K562 (cell line): Measurements from ENCODE around the gene SMIM30. TPM values are rescaled to one million over a fixed set of nuclear protein-coding genes. Genes with fewer than 3 reads are reported as not detected.
A peak's percentile ranks its signal among the peaks of the same experiment; 100 is the strongest.

Experiments used
- ATAC-seq: fragments of 200-7000 bp; cut with Tn5 transposase; 3 replicates; pipeline ENCODE4 v1.9.1; 2020; ENCODE audit warnings: moderate library complexity
- BruUV-seq: library from RNA; stranded (reverse); fragments of 400-500 nt; replicated peaks from 2 replicates; lab custom pipeline; 2021; lab: Mats Ljungman, UMichigan
- CTCF ChIA-PET: fragments of 300-600 bp; formaldehyde crosslinking; extraction: SDS; loops from one replicate; lab custom pipeline; 2021; ENCODE audit warnings: low intra/inter-chr PET ratio; lab: Yijun Ruan, JAX
- POLR2A ChIA-PET: fragments of 300-600, 350-650 bp; sonication (Branson Sonifier 250); formaldehyde crosslinking; extraction: SDS; loops from one replicate; lab custom pipeline; 2021; ENCODE audit warnings: antibody characterized with exemption, inconsistent platforms; lab: Yijun Ruan, JAX
- DNase-seq, 4 experiments: peaks; one replicate each; pipeline versions ENCODE4 v3.0.0 to v3.0.0-alpha.2; 2011 to 2018; ENCODE audit warnings: low spot score in 3 of 4, mixed read lengths in 3 of 4; ENCODE audit errors: extremely low read depth in 1 of 4
- FAIRE-seq: peaks from 2 replicates; lab custom pipeline; 2011; peaks lifted over from hg19 to GRCh38; lab: Jason Lieb, UNC
- H2AFZ ChIP-seq: 2 replicates; pipeline ENCODE4 v1.6.0; 2011; ENCODE audit warnings: low read depth, low read length, control low read depth, inconsistent platforms
- H3K27ac ChIP-seq: fragments of 200-600 bp; 3 replicates; pipeline ENCODE4 v1.8.0; 2011; ENCODE audit warnings: low read depth, mild to moderate bottlenecking, control low read depth, inconsistent platforms, low read length, moderate library complexity, mixed read lengths; ENCODE audit errors: extremely low read depth
- H3K27me3 ChIP-seq, 2 experiments: fragments of 300-600 bp in 1 of 2; 2 replicates in 1 of 2; 3 replicates in 1 of 2; pipeline versions ENCODE4 v1.6.0 to v1.8.0; 2011; ENCODE audit warnings: inconsistent platforms in 2 of 2, low read length in 2 of 2, mild to moderate bottlenecking in 1 of 2, mixed read lengths in 1 of 2, moderate library complexity in 1 of 2; ENCODE audit not compliant: control insufficient read depth in 2 of 2, insufficient read depth in 2 of 2
- H3K36me3 ChIP-seq: fragments of 300-600 bp; 3 replicates; pipeline ENCODE4 v1.8.0; 2011; ENCODE audit warnings: mild to moderate bottlenecking, low read length, inconsistent platforms; ENCODE audit not compliant: control insufficient read depth, insufficient read depth
- H3K4me1 ChIP-seq, 2 experiments: fragments of 200-600 bp in 1 of 2; replicated peaks in 1 of 2; 2 replicates in 1 of 2; 3 replicates in 1 of 2; pipeline versions ENCODE4 v1.5.1 to v1.8.0; 2011; ENCODE audit warnings: inconsistent platforms in 2 of 2, low read length in 2 of 2, mild to moderate bottlenecking in 1 of 2, mixed read lengths in 1 of 2, moderate library complexity in 1 of 2; ENCODE audit not compliant: control insufficient read depth in 2 of 2, insufficient read depth in 2 of 2
- H3K4me2 ChIP-seq: 2 replicates; pipeline ENCODE4 v1.6.1; 2011; ENCODE audit warnings: low read length, control low read depth, inconsistent platforms, mixed read lengths; ENCODE audit not compliant: insufficient read depth
- H3K4me3 ChIP-seq: fragments of 200-600 bp; sonication (generic), shearing (Covaris generic); 2 replicates; pipeline ENCODE4 v1.5.1; 2016; ENCODE audit warnings: control low read depth, inconsistent platforms
- H3K79me2 ChIP-seq: fragments of 200-600 bp; 3 replicates; pipeline ENCODE4 v1.8.0; 2011; ENCODE audit warnings: low read length, inconsistent platforms; ENCODE audit not compliant: control insufficient read depth, insufficient read depth
- H3K9ac ChIP-seq, 2 experiments: 2 replicates each; pipeline versions ENCODE4 v1.6.0 to v1.6.1; 2011; ENCODE audit warnings: low read depth in 2 of 2, low read length in 2 of 2, control low read depth in 1 of 2, inconsistent platforms in 1 of 2, mild to moderate bottlenecking in 1 of 2, mixed read lengths in 1 of 2; ENCODE audit not compliant: insufficient read depth in 1 of 2
- H3K9me1 ChIP-seq: one replicate; pipeline ENCODE4 v1.6.0; 2011; ENCODE audit warnings: inconsistent platforms, mild to moderate bottlenecking, low read length, moderate library complexity; ENCODE audit not compliant: control insufficient read depth, insufficient read depth
- H3K9me3 ChIP-seq: replicated peaks from 2 replicates; pipeline ENCODE4 v1.5.1; 2011; ENCODE audit warnings: low read depth, low read length, inconsistent platforms; ENCODE audit not compliant: control insufficient read depth, insufficient read depth
- H4K20me1 ChIP-seq: replicated peaks from 2 replicates; pipeline ENCODE4 v1.6.1; 2011; ENCODE audit warnings: low read length, inconsistent platforms, mixed read lengths; ENCODE audit not compliant: control insufficient read depth, insufficient read depth
- KDM1A ChIP-seq, 2 experiments: fragments of 450-650 bp; IDR thresholded peaks; 2 replicates each; pipeline ENCODE4 v1.6.1; 2016; ENCODE audit warnings: mild to moderate bottlenecking in 2 of 2
- MEIS2 ChIP-seq: fragments of 450-650 bp; IDR thresholded peaks from 2 replicates; pipeline ENCODE4 v1.6.1; 2014; ENCODE audit warnings: mild to moderate bottlenecking; ENCODE audit not compliant: partially characterized antibody
- ZNF140 ChIP-seq: fragments of 250-450 bp; sonication (Bioruptor Pico); IDR thresholded peaks from 2 replicates; pipeline ENCODE4 v1.8.0; 2021; ENCODE audit warnings: moderate library complexity, mild to moderate bottlenecking, inconsistent platforms
- WGBS: fragments of 100-300 bp; shearing (Covaris generic); methylation state at CpG from one replicate; pipeline ENCODE4 v1.1.6; 2016; ENCODE audit warnings: low coverage, mixed read lengths; ENCODE audit not compliant: insufficient coverage; ENCODE audit errors: missing lambda C conversion rate; 5-methylcytosine and 5-hydroxymethylcytosine counted together
- in situ Hi-C: fragments of 300-500 bp; cut with MboI; formaldehyde crosslinking; loops from 4 replicates; pipeline ENCODE4 v1.15.0; 2018; ENCODE audit warnings: inconsistent platforms, mixed read lengths
- intact Hi-C: fragments of 100-400 bp; cut with micrococcal nuclease; formaldehyde crosslinking; loops from 2 replicates; pipeline ENCODE4 v1.14.2; 2022
- polyA plus RNA-seq, 8 experiments: library from polyadenylated mRNA; depleted of rRNA in 4 of 8; stranded (reverse) in 5 of 8; unstranded in 3 of 8; fragments of >200 nt; fragmentation: Nextera tagmentation in 2 of 8; fragmentation: Illumina TruSeq in 1 of 8; extraction: Ambion mirVana in 2 of 8; extraction: Trizol in 1 of 8; gene quantifications; 2 replicates each; pipeline versions ENCODE4 v1.2.1 to v1.2.3, GENCODE V29; 2011 to 2014; ENCODE audit warnings: inconsistent platforms in 1 of 8, missing spikeins in 1 of 8
- total RNA-seq, 7 experiments: library from RNA; depleted of rRNA in 6 of 7; stranded (reverse); fragments of >200 nt in 6 of 7; fragmentation: Illumina TruSeq in 2 of 7; extraction: Trizol in 2 of 7; gene quantifications; 2 replicates each; pipeline versions ENCODE4 v1.2.1 to v1.2.3, GENCODE V29; 2011 to 2021; ENCODE audit warnings: low replicate concordance in 1 of 7
- TF ChIP-seq, protein P1 (sequence below): fragments of 450-650 bp; IDR thresholded peaks from 2 replicates; pipeline ENCODE4 v1.6.1; 2016
- TF ChIP-seq, protein P2 (sequence below): sonication (generic); formaldehyde crosslinking; IDR thresholded peaks from 2 replicates; pipeline ENCODE4 v1.8.0; 2022; ENCODE audit warnings: mild to moderate bottlenecking, missing genetic modification reagents, borderline replicate concordance

The SMIM30 gene
- total and polyA plus RNA-seq, 9 of the 15 experiments (the other 6 are each of a cell fraction or from before 2014, with no cell fraction given), result 161 to 891 (median 316) TPM

DNA sequence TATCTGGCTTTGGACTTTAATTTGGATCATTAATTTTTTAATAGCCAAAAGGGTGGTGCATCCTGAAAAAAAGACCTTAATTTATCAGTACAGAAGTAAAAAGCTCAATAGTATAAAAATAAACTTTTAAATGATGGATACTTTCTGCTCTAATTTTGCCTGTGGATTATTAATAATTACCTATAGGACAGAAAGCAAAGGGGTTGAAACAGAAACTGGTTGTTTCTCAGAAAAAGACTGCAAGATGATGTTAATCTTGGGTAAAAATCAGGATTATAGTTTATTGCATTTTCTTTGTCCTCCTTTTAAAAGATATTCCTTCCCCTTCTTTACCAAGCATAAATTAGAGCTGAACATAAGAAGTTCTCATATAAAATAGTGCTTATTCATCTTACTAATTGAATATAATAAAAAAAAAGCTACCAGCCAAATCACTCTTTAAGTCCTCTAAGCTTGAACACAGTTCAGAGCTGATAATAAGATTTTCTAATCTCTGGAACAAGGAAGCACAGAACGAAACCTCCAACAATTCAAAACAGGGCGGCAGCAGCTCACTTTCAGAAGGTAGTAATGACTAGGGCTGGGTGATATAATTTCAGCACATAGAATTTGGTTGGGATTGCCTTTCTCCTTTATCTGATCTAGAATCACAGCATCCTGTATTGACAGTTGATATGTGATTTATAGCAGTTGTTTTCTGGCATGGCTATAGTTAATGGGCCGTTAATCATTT, 23.7 kb downstream of the SMIM30 start:
- WGBS, result 8% methylated on average over 3 of the region's 3 CpGs
- ATAC-seq (no peak), DNase-seq (no peak), FAIRE-seq (no peak)
- H3K27me3 ChIP-seq, result no peaks in the 10 kb centered on the region
- H3K9me1 ChIP-seq, result no peaks in the 10 kb centered on the region
- no peaks in the 10 kb centered on the region for H4K20me1 ChIP-seq
- in situ Hi-C loops, result no loop called here
- no peak overlapping the region for H3K4me3 ChIP-seq
- H3K9ac ChIP-seq, result no peak overlapping the region
- no peaks in the 10 kb centered on the region for H3K79me2 ChIP-seq
- H3K4me2 ChIP-seq, result no peak overlapping the region
- POLR2A ChIA-PET, result interaction anchor here (1.0 to 1.3 kb wide), 3 partner anchors 19 to 168 kb away, joined by 3 to 4 read pairs (median 3); no protein-coding TSS in a partner anchor
- no peaks in the 10 kb centered on the region for H3K36me3 ChIP-seq
- TF ChIP-seq, protein P1, sequence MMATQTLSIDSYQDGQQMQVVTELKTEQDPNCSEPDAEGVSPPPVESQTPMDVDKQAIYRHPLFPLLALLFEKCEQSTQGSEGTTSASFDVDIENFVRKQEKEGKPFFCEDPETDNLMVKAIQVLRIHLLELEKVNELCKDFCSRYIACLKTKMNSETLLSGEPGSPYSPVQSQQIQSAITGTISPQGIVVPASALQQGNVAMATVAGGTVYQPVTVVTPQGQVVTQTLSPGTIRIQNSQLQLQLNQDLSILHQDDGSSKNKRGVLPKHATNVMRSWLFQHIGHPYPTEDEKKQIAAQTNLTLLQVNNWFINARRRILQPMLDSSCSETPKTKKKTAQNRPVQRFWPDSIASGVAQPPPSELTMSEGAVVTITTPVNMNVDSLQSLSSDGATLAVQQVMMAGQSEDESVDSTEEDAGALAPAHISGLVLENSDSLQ, result peak; percentile 29; the same call in 1 of the 2 replicates
- TF ChIP-seq MEIS2 (peak; percentile 64), KDM1A (IDR thresholded peaks at IDR 0.05) (no peak), ZNF140 (CRISPR knock-in tag) (no peak)
- TF ChIP-seq, protein P2, sequence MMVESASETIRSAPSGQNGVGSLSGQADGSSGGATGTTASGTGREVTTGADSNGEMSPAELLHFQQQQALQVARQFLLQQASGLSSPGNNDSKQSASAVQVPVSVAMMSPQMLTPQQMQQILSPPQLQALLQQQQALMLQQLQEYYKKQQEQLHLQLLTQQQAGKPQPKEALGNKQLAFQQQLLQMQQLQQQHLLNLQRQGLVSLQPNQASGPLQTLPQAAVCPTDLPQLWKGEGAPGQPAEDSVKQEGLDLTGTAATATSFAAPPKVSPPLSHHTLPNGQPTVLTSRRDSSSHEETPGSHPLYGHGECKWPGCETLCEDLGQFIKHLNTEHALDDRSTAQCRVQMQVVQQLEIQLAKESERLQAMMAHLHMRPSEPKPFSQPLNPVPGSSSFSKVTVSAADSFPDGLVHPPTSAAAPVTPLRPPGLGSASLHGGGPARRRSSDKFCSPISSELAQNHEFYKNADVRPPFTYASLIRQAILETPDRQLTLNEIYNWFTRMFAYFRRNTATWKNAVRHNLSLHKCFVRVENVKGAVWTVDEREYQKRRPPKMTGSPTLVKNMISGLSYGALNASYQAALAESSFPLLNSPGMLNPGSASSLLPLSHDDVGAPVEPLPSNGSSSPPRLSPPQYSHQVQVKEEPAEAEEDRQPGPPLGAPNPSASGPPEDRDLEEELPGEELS (CRISPR knock-in tag), result no peak
- no peaks in the 10 kb centered on the region for H3K9me3 ChIP-seq
- H3K4me1 ChIP-seq, result peaks cover 0 to 6% of the 10 kb centered on the region in 2 experiments; a peak in 1 of 5 replicates
- intact Hi-C loops, result no loop called here
- no peak overlapping the region for H3K27ac ChIP-seq
- no TSS peak for BruUV-seq
- H2AFZ ChIP-seq, result no peak overlapping the region
- CTCF ChIA-PET, result no interaction called here
